Measurements from ENCODE around the gene LILRB1.
"Not testable (repeated sequence)": the region's sequence is repeated elsewhere in the genome, so short reads cannot be mapped to it uniquely, and the experiment has no call there.

Gene LILRB1

DNA sequence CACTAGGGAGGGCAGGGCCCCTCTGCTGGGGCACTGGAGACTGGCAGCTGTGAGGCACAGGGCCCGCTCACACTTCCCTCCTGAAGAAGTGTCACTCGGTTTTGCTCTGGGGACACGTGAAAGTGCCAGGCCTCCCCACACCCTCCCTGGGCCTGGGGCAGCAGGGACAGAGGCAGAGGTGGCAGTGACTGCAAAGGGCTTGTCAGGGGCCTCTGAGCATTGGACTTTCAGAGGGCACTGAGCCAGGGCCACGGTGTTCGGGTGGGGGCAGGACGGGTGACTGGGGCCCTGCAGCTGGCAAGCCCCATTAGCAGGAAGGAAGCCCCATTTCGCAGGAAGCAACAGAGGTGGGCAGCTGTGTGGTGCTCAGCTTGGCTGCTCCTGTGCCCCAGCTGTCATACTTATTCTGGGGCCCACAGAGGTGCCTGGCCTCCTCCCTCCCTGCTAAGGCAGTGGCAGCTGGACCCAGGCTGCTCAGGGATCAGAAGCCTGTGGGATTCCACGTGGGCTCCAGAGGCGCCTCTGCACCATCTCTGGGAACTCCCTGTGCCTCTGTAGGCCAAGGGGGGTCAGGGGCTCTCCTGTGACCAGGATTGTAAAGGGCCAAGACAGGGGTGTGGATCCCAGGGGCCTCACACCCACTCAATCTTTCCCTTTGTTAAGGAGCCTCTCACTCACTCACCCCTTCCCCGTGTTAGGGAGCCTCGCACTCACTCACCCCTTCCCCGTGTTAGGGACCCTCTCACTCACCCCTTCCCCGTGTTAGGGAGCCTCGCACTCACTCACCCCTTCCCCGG is 5.2 kb upstream of the LILRB1 start:
- not testable (repeated sequence) for H3K27ac ChIP-seq (ENCODE audit: low read length); H3K36me3 ChIP-seq (ENCODE audit: control insufficient read depth in 2 of 2, insufficient read depth in 2 of 2, low read length in 2 of 2); H3K4me3 ChIP-seq (ENCODE audit: low read length in 2 of 2); H3K4me1 ChIP-seq (ENCODE audit: control insufficient read depth, insufficient read depth, low read length); H3K9ac ChIP-seq (ENCODE audit: low read length in 2 of 2); H3K9me3 ChIP-seq (ENCODE audit: control insufficient read depth in 2 of 2, low read length in 2 of 2); H3K27me3 ChIP-seq (ENCODE audit: control insufficient read depth in 1 of 2, insufficient read depth in 2 of 2, low read length in 2 of 2)

DNA sequence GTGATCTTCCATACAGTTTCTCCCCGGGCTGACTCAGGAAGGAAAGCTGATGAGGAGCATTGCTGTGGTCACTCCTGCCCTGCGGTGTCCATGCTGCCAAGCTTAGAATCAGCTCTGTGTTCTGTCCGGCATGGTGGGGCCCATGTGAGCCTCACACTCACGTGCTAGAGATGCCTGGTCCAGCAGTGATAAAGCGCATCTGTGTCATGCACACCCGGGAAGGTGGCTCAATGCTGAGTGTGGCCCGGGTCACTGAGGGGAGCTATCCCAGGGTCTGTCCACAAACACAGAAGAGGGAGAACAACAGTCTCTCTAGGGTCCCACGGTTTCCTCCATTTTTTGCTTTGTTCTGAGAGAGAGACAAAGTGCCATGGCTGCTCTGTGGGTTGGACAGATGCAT is 3.5 kb upstream of the LILRB1 start:
- Histone ChIP-seq H3K9me3 (ENCODE audit: control insufficient read depth in 2 of 2, low read length in 2 of 2) (peaks cover 3 to 6% of the 10 kb centered on the region in 2 donors), H3K36me3 (ENCODE audit: control insufficient read depth in 2 of 2, insufficient read depth in 2 of 2, low read length in 2 of 2) (no peaks in the 10 kb centered on the region), H3K27me3 (ENCODE audit: control insufficient read depth in 1 of 2, insufficient read depth in 2 of 2, low read length in 2 of 2) (peaks cover 0 to 3% of the 10 kb centered on the region in 2 donors), H3K4me1 (ENCODE audit: control insufficient read depth, insufficient read depth, low read length) (no peaks in the 10 kb centered on the region), H3K9ac (ENCODE audit: low read length in 2 of 2) (no peak overlapping the region), H3K27ac (ENCODE audit: low read length) (no peak overlapping the region), H3K4me3 (ENCODE audit: low read length in 2 of 2) (no peak overlapping the region)

DNA sequence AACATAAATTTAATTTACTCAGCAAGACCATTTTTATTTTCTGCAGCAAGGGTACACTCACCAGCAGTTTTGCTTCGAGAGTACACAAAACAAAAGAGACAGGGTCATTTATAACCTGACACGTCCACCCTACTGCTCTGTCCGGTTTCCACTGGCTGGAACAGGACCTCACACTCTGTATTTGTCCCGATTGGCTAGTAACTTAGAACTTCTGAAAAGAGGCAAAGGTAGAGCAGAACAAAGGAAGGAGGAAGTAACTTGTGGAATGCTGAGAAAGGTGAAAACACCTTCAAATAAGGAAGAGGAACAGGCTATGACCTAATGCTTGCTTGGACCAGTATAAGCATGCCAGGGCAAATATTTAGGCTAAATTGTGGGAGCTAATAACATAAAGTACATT is 2.4 kb upstream of the LILRB1 start:
- not testable (repeated sequence) for H3K9me3 ChIP-seq (ENCODE audit: control insufficient read depth in 2 of 2, low read length in 2 of 2); H3K27ac ChIP-seq (ENCODE audit: low read length); H3K27me3 ChIP-seq (ENCODE audit: control insufficient read depth in 1 of 2, insufficient read depth in 2 of 2, low read length in 2 of 2); H3K9ac ChIP-seq (ENCODE audit: low read length in 2 of 2); H3K36me3 ChIP-seq (ENCODE audit: control insufficient read depth in 2 of 2, insufficient read depth in 2 of 2, low read length in 2 of 2); H3K4me1 ChIP-seq (ENCODE audit: control insufficient read depth, insufficient read depth, low read length); H3K4me3 ChIP-seq (ENCODE audit: low read length in 2 of 2)

DNA sequence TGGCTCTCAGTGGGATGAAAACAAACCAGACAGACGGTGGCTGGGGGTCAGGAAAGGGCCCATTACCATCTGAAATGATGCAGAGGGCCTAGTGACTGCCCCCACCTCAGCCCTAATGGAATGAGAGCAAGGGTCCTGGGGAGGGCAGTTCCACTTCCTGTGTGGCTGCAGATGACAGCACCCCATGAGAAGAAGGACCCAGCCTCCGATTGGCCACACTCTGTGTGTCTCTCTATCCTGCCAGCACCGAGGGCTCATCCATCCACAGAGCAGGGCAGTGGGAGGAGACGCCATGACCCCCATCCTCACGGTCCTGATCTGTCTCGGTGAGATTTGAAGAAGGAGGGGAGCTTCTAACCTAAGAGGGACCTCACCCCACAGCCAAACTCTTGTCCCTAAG is 498 bp downstream of the LILRB1 start:
- Histone ChIP-seq H3K4me1 (ENCODE audit: control insufficient read depth, insufficient read depth, low read length) (no peaks in the 10 kb centered on the region), H3K27ac (ENCODE audit: low read length) (no peak overlapping the region), H3K4me3 (ENCODE audit: low read length in 2 of 2) (no peak overlapping the region), H3K36me3 (ENCODE audit: control insufficient read depth in 2 of 2, insufficient read depth in 2 of 2, low read length in 2 of 2) (no peaks in the 10 kb centered on the region), H3K9ac (ENCODE audit: low read length in 2 of 2) (no peak overlapping the region), H3K9me3 (ENCODE audit: control insufficient read depth in 2 of 2, low read length in 2 of 2) (peaks cover 3 to 6% of the 10 kb centered on the region in 2 donors), H3K27me3 (ENCODE audit: control insufficient read depth in 1 of 2, insufficient read depth in 2 of 2, low read length in 2 of 2) (peaks cover 0 to 4% of the 10 kb centered on the region in 2 donors)

DNA sequence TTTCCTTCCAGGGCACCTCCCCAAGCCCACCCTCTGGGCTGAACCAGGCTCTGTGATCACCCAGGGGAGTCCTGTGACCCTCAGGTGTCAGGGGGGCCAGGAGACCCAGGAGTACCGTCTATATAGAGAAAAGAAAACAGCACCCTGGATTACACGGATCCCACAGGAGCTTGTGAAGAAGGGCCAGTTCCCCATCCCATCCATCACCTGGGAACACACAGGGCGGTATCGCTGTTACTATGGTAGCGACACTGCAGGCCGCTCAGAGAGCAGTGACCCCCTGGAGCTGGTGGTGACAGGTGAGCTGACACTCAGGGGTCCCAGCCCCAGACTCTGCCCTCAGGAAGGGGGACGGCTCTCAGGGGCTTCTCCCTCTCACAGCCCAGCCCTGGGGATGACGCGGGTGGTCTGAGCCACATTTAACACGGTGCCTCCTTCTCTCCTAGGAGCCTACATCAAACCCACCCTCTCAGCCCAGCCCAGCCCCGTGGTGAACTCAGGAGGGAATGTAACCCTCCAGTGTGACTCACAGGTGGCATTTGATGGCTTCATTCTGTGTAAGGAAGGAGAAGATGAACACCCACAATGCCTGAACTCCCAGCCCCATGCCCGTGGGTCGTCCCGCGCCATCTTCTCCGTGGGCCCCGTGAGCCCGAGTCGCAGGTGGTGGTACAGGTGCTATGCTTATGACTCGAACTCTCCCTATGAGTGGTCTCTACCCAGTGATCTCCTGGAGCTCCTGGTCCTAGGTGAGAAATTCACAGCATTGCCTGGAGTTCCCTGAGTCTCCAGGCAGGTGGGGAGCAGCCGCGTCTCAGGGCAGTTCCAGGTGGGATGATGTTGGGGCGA is 1.4 kb downstream of the LILRB1 start:
- H3K4me1 ChIP-seq (ENCODE audit: control insufficient read depth, insufficient read depth, low read length); H3K27me3 ChIP-seq (ENCODE audit: control insufficient read depth in 1 of 2, insufficient read depth in 2 of 2, low read length in 2 of 2): not testable (repeated sequence)

DNA sequence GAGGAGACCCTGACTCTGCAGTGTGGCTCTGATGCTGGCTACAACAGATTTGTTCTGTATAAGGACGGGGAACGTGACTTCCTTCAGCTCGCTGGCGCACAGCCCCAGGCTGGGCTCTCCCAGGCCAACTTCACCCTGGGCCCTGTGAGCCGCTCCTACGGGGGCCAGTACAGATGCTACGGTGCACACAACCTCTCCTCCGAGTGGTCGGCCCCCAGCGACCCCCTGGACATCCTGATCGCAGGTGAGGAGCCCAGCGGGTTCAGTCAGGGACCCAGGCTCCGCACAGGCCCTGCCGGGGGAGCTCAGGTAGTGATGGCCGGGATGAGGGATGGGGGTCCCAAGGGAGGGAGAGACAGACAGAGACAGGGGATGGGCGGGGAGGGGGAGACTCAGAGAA is 2.2 kb downstream of the LILRB1 start:
- H3K4me3 ChIP-seq (ENCODE audit: low read length in 2 of 2); H3K9ac ChIP-seq (ENCODE audit: low read length in 2 of 2); H3K36me3 ChIP-seq (ENCODE audit: control insufficient read depth in 2 of 2, insufficient read depth in 2 of 2, low read length in 2 of 2); H3K9me3 ChIP-seq (ENCODE audit: control insufficient read depth in 2 of 2, low read length in 2 of 2); H3K27me3 ChIP-seq (ENCODE audit: control insufficient read depth in 1 of 2, insufficient read depth in 2 of 2, low read length in 2 of 2); H3K4me1 ChIP-seq (ENCODE audit: control insufficient read depth, insufficient read depth, low read length); H3K27ac ChIP-seq (ENCODE audit: low read length): not testable (repeated sequence)

More for the DNA sequence above, 1.4 kb downstream of the LILRB1 start:
- H3K36me3 ChIP-seq (ENCODE audit: control insufficient read depth in 2 of 2, insufficient read depth in 2 of 2, low read length in 2 of 2); H3K4me3 ChIP-seq (ENCODE audit: low read length in 2 of 2); H3K9ac ChIP-seq (ENCODE audit: low read length in 2 of 2); H3K27ac ChIP-seq (ENCODE audit: low read length); H3K9me3 ChIP-seq (ENCODE audit: control insufficient read depth in 2 of 2, low read length in 2 of 2): not testable (repeated sequence)

DNA sequence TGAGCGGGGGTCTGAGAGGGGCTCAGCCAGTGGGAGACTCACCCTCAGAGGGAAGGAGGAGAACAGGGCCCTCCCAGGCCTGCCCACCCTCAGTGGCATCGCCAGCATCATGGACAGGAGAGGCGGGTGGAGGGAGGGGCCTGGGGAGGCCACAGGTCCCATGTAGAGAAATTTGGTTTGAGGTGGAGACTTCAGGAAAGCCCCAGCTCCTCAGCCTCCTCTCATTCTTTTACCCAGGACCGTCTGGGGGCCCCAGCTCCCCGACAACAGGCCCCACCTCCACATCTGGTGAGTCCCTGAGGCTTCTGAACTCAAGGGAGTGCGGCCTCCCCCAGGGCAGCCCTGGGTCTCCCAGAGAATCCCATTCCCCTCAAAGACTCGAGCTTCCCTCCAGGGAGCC is 3.1 kb downstream of the LILRB1 start:
- Histone ChIP-seq H3K9ac (ENCODE audit: low read length in 2 of 2) (no peak overlapping the region), H3K27me3 (ENCODE audit: control insufficient read depth in 1 of 2, insufficient read depth in 2 of 2, low read length in 2 of 2) (peaks cover 0 to 4% of the 10 kb centered on the region in 2 donors), H3K4me1 (ENCODE audit: control insufficient read depth, insufficient read depth, low read length) (no peaks in the 10 kb centered on the region), H3K4me3 (ENCODE audit: low read length in 2 of 2) (no peak overlapping the region), H3K36me3 (ENCODE audit: control insufficient read depth in 2 of 2, insufficient read depth in 2 of 2, low read length in 2 of 2) (no peaks in the 10 kb centered on the region), H3K27ac (ENCODE audit: low read length) (no peak overlapping the region), H3K9me3 (ENCODE audit: control insufficient read depth in 2 of 2, low read length in 2 of 2) (no peaks in the 10 kb centered on the region)

DNA sequence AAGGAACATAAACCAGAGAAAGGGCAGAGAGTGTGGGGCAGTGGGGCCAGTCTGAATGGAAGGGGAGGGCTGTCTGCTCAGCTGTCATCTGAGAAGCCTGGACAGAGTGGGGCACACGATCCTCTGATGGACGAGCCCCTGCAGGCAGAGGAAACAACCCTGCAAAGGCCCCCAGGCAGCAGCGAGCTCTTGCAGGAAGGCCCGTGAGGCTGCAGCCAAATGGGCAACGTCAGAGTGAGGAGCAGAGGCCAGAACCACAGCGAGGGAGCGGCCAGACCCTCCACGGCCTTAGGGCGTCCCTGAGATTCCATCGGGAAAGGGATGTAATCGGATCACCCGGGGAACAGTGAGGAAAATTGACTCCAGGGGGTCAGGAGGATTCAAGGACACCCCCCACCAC is 5.8 kb downstream of the LILRB1 start:
- H3K27ac ChIP-seq (ENCODE audit: low read length); H3K36me3 ChIP-seq (ENCODE audit: control insufficient read depth in 2 of 2, insufficient read depth in 2 of 2, low read length in 2 of 2); H3K9ac ChIP-seq (ENCODE audit: low read length in 2 of 2); H3K9me3 ChIP-seq (ENCODE audit: control insufficient read depth in 2 of 2, low read length in 2 of 2); H3K4me1 ChIP-seq (ENCODE audit: control insufficient read depth, insufficient read depth, low read length); H3K27me3 ChIP-seq (ENCODE audit: control insufficient read depth in 1 of 2, insufficient read depth in 2 of 2, low read length in 2 of 2); H3K4me3 ChIP-seq (ENCODE audit: low read length in 2 of 2): not testable (repeated sequence)

DNA sequence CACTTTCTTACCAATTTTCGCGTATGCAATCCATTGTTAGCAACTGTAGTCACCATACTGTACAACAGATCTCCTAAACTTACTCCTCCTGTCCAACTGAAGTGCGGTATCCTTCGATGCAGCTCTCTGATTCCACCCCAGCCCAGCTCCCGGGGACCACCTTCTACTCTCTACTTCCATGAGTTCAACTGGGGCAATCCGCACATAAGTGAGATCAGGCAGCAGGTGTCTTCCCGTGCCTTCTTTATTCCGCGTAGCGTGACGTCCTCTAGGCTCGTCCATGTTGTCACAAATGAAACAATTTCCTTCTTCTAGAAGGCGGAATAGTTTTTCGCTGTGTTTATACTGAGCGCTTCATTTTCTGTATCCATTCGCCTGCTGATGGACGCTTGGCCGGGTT is 8.4 kb downstream of the LILRB1 start:
- no peaks in the 10 kb centered on the region for H3K36me3 ChIP-seq (ENCODE audit: control insufficient read depth in 2 of 2, insufficient read depth in 2 of 2, low read length in 2 of 2)
- H3K27ac ChIP-seq (ENCODE audit: low read length), result no peak overlapping the region
- no peak overlapping the region for H3K9ac ChIP-seq (ENCODE audit: low read length in 2 of 2)
- no peaks in the 10 kb centered on the region for H3K27me3 ChIP-seq (ENCODE audit: control insufficient read depth in 1 of 2, insufficient read depth in 2 of 2, low read length in 2 of 2)
- no peaks in the 10 kb centered on the region for H3K4me1 ChIP-seq (ENCODE audit: control insufficient read depth, insufficient read depth, low read length)
- no peak overlapping the region for H3K4me3 ChIP-seq (ENCODE audit: low read length in 2 of 2)
- peaks cover 0 to 3% of the 10 kb centered on the region in 2 donors for H3K9me3 ChIP-seq (ENCODE audit: control insufficient read depth in 2 of 2, low read length in 2 of 2)

DNA sequence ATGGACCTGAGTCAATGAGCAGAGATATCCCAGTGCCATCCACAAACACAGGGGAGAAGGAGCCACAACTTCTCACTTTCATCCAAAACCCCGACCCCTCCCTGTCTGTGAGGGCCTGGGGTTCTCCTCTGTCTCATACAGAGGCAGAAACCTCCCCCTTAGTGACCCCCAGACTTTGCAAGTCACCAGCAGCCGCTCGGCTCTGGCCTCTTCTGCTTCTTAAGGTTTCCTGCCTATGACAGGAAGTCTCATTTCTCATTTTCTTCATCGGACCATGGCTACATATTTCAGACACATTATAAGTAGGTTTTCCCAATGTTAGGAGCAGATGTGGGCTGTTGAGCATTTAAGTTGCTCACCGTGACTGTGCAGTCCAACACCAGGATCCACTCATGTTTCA is 12.7 kb downstream of the LILRB1 start:
- not testable (repeated sequence) for H3K27ac ChIP-seq (ENCODE audit: low read length); H3K9me3 ChIP-seq (ENCODE audit: control insufficient read depth in 2 of 2, low read length in 2 of 2); H3K4me3 ChIP-seq (ENCODE audit: low read length in 2 of 2); H3K27me3 ChIP-seq (ENCODE audit: control insufficient read depth in 1 of 2, insufficient read depth in 2 of 2, low read length in 2 of 2); H3K36me3 ChIP-seq (ENCODE audit: control insufficient read depth in 2 of 2, insufficient read depth in 2 of 2, low read length in 2 of 2); H3K9ac ChIP-seq (ENCODE audit: low read length in 2 of 2); H3K4me1 ChIP-seq (ENCODE audit: control insufficient read depth, insufficient read depth, low read length)

DNA sequence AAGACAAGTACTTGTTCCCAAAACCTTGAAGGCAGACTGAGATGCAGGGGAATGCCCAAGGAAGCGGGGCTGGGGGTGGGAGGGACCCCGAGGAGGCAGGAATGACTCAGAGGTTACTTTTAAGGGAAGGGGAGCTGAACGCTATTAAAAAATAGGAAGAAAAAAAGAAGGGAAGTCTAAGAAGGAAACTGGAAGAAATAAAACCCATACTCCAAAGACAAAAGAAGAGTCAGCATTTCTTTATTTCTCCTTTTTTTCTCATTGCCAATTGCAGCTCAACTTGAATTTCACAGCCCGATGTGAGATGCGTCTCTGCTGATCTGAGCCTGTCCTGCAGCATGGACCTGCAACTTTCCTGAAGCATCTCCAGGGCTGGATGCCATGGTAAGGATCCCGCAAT is 13.3 kb downstream of the LILRB1 start:
- not testable (repeated sequence) for H3K36me3 ChIP-seq (ENCODE audit: control insufficient read depth in 2 of 2, insufficient read depth in 2 of 2, low read length in 2 of 2); H3K4me1 ChIP-seq (ENCODE audit: control insufficient read depth, insufficient read depth, low read length); H3K27me3 ChIP-seq (ENCODE audit: control insufficient read depth in 1 of 2, insufficient read depth in 2 of 2, low read length in 2 of 2); H3K27ac ChIP-seq (ENCODE audit: low read length); H3K9me3 ChIP-seq (ENCODE audit: control insufficient read depth in 2 of 2, low read length in 2 of 2); H3K9ac ChIP-seq (ENCODE audit: low read length in 2 of 2); H3K4me3 ChIP-seq (ENCODE audit: low read length in 2 of 2)
